Naive thymus-derived CD8-positive, alpha-beta T cell (primary cell): ENCODE measurements around the gene STK32C. TPM values are rescaled to one million over a fixed set of nuclear protein-coding genes. Genes with fewer than 3 reads are reported as not detected.
A peak's percentile ranks its signal among the peaks of the same experiment; 100 is the strongest.

Experiments used
- ATAC-seq, 2 donors: fragments of 150-1000 bp; cut with Tn5 transposase in 1 of 2; sonication (Bioruptor Pico), chemical (Tn5 transposase) in 1 of 2; 1 replicate in 1 of 2; 2 replicates in 1 of 2; pipeline ENCODE4 v1.10.0; 2021; ENCODE audit warnings: mild to moderate bottlenecking in 2 of 2, moderate library complexity in 2 of 2
- POLR2A ChIA-PET: fragments of 350-600 bp; sonication (Branson Sonifier 250); formaldehyde crosslinking; loops from one replicate; lab custom pipeline; 2021; ENCODE audit warnings: antibody characterized with exemption; lab: Charles Lee
- DNase-seq, 10 donors: peaks; one replicate each; pipeline versions ENCODE4 v3.0.0 to v3.0.0-alpha.2; 2020 to 2022
- H3K27ac Mint-ChIP-seq, 10 donors: one replicate each; pipeline ENCODE4 v1.8.0; 2020 to 2022; ENCODE audit warnings: mild to moderate bottlenecking in 10 of 10, mixed read lengths in 10 of 10, moderate library complexity in 4 of 10, inconsistent platforms in 1 of 10
- H3K27me3 Mint-ChIP-seq, 5 donors: one replicate each; pipeline ENCODE4 v1.8.0; 2021 to 2022; ENCODE audit warnings: mixed read lengths in 5 of 5
- H3K36me3 Mint-ChIP-seq, 3 donors: one replicate each; pipeline ENCODE4 v1.8.0; 2020 to 2022; ENCODE audit warnings: mixed read lengths in 3 of 3, mild to moderate bottlenecking in 2 of 3, inconsistent platforms in 1 of 3
- H3K4me1 Mint-ChIP-seq, 4 donors: one replicate each; pipeline ENCODE4 v1.8.0; 2021 to 2022; ENCODE audit warnings: mixed read lengths in 4 of 4
- H3K4me3 Mint-ChIP-seq, 10 donors: one replicate each; pipeline ENCODE4 v1.8.0; 2020 to 2022; ENCODE audit warnings: mild to moderate bottlenecking in 10 of 10, mixed read lengths in 10 of 10, moderate library complexity in 6 of 10, inconsistent platforms in 1 of 10
- H3K9me3 Mint-ChIP-seq, 9 donors: one replicate each; pipeline ENCODE4 v1.8.0; 2020 to 2022; ENCODE audit warnings: mixed read lengths in 9 of 9, mild to moderate bottlenecking in 3 of 9, inconsistent platforms in 1 of 9, moderate library complexity in 1 of 9
- polyA plus RNA-seq, 3 donors: library from polyadenylated mRNA; unstranded; fragments of 300-500 nt; fragmentation: Illumina TruSeq; gene quantifications; one replicate each; pipeline ENCODE4 v1.2.3, GENCODE V29; 2021
- total RNA-seq, 8 experiments: library from RNA in 2 of 8; stranded (reverse) in 2 of 8; gene quantifications; one replicate each; pipeline ENCODE4 v1.2.3 and lab custom pipeline; 2021 to 2026

STK32C gene
- total and polyA plus RNA-seq, 5 experiments from 2014 or later, result 5.5 to 11.2 (median 6.6) TPM

- peaks cover 9 to 23% (median 12%) of the 10 kb centered on the region in 4 donors for H3K4me1 Mint-ChIP-seq
- no peaks in the 10 kb centered on the region for H3K36me3 Mint-ChIP-seq
- H3K9me3 Mint-ChIP-seq, result no peaks in the 10 kb centered on the region
- POLR2A ChIA-PET, result no interaction called here
- ATAC-seq (no peak), DNase-seq (no peak)
- no peak overlapping the region for H3K27ac Mint-ChIP-seq
- H3K4me3 Mint-ChIP-seq, result no peak overlapping the region
- H3K27me3 Mint-ChIP-seq, result no peaks in the 10 kb centered on the region
Observed at GRCh38 chr10:132259702-132260482, 47.9 kb downstream of the STK32C start.

- POLR2A ChIA-PET, result no interaction called here
- H3K4me3 Mint-ChIP-seq, result no peak overlapping the region
- no peak for DNase-seq
- H3K4me1 Mint-ChIP-seq, result peaks cover 9 to 23% (median 12%) of the 10 kb centered on the region in 4 donors
- H3K36me3 Mint-ChIP-seq, result no peaks in the 10 kb centered on the region
- ATAC-seq, result no peak
- H3K9me3 Mint-ChIP-seq, result no peaks in the 10 kb centered on the region
- no peaks in the 10 kb centered on the region for H3K27me3 Mint-ChIP-seq
- peak overlapping the region in 1 of 10 donors; percentile 28 for H3K27ac Mint-ChIP-seq
Observed at GRCh38 chr10:132258423-132258822, 49.3 kb downstream of the STK32C start.

GRCh38 chr10:132257907-132258306 lies 49.8 kb downstream of the STK32C start:
- peaks cover 9 to 23% (median 12%) of the 10 kb centered on the region in 4 donors for H3K4me1 Mint-ChIP-seq
- POLR2A ChIA-PET, result no interaction called here
- ATAC-seq (no peak), DNase-seq (no peak)
- no peaks in the 10 kb centered on the region for H3K9me3 Mint-ChIP-seq
- H3K36me3 Mint-ChIP-seq, result no peaks in the 10 kb centered on the region
- H3K27me3 Mint-ChIP-seq, result no peaks in the 10 kb centered on the region
- H3K4me3 Mint-ChIP-seq, result peak overlapping the region in 1 of 10 donors; percentile 20
- H3K27ac Mint-ChIP-seq, result peak overlapping the region in 1 of 10 donors; percentile 28

- Mint-ChIP-seq H3K4me1 (peaks cover 9 to 23% (median 13%) of the 10 kb centered on the region in 4 donors), H3K4me3 (peak overlapping the region in 1 of 10 donors; percentile 26), H3K9me3 (no peaks in the 10 kb centered on the region), H3K27ac (peak overlapping the region in 1 of 10 donors; percentile 58), H3K36me3 (no peaks in the 10 kb centered on the region), H3K27me3 (no peaks in the 10 kb centered on the region)
- DNase-seq, result peak in 1 of 10 donors; percentile 30
- POLR2A ChIA-PET, result no interaction called here
- peak in 1 of 2 donors; percentile 55 for ATAC-seq
Observed at GRCh38 chr10:132257271-132257670, 50.5 kb downstream of the STK32C start.

- Mint-ChIP-seq H3K27ac (no peak overlapping the region), H3K36me3 (no peaks in the 10 kb centered on the region), H3K4me1 (peaks cover 9 to 23% (median 13%) of the 10 kb centered on the region in 4 donors), H3K9me3 (no peaks in the 10 kb centered on the region), H3K4me3 (peak overlapping the region in 1 of 10 donors; percentile 22), H3K27me3 (no peaks in the 10 kb centered on the region)
- DNase-seq (no peak), ATAC-seq (no peak)
- POLR2A ChIA-PET, result no interaction called here
Observed at GRCh38 chr10:132256866-132257265, 50.9 kb downstream of the STK32C start.

- Mint-ChIP-seq H3K27me3 (no peaks in the 10 kb centered on the region), H3K36me3 (no peaks in the 10 kb centered on the region), H3K27ac (peak overlapping the region in 5 of 10 donors; percentile 8 to 75 (median 50)), H3K4me3 (peak overlapping the region in 6 of 10 donors; percentile 42 to 75 (median 58)), H3K9me3 (no peaks in the 10 kb centered on the region), H3K4me1 (peaks cover 9 to 23% (median 13%) of the 10 kb centered on the region in 4 donors)
- POLR2A ChIA-PET, result interaction anchor here (0.7 kb wide), 1 partner anchor 24 kb away, joined by 3 read pairs; no protein-coding TSS in a partner anchor
- DNase-seq (no peak), ATAC-seq (peak in 1 of 2 donors; percentile 72)
Observed at GRCh38 chr10:132255489-132256344, 52.0 kb downstream of the STK32C start.

GRCh38 chr10:132254841-132255240 lies 52.9 kb downstream of the STK32C start:
- no peaks in the 10 kb centered on the region for H3K9me3 Mint-ChIP-seq
- POLR2A ChIA-PET, result interaction anchor here (0.7 kb wide), 1 partner anchor 24 kb away, joined by 3 read pairs; no protein-coding TSS in a partner anchor
- peak overlapping the region in 2 of 10 donors; percentile 59 to 75 for H3K4me3 Mint-ChIP-seq
- H3K4me1 Mint-ChIP-seq, result peaks cover 9 to 23% (median 13%) of the 10 kb centered on the region in 4 donors
- H3K27me3 Mint-ChIP-seq, result no peaks in the 10 kb centered on the region
- no peaks in the 10 kb centered on the region for H3K36me3 Mint-ChIP-seq
- peak overlapping the region in 4 of 10 donors; percentile 38 to 71 (median 50) for H3K27ac Mint-ChIP-seq
- no peak for ATAC-seq
- no peak for DNase-seq

- POLR2A ChIA-PET, result no interaction called here
- Mint-ChIP-seq H3K4me3 (no peak overlapping the region), H3K27me3 (no peaks in the 10 kb centered on the region), H3K4me1 (peaks cover 9 to 22% (median 12%) of the 10 kb centered on the region in 4 donors), H3K27ac (peak overlapping the region in 4 of 10 donors; percentile 27 to 76 (median 46)), H3K36me3 (no peaks in the 10 kb centered on the region), H3K9me3 (no peaks in the 10 kb centered on the region)
- DNase-seq, result no peak
- no peak for ATAC-seq
Observed at GRCh38 chr10:132253092-132253687, 54.6 kb downstream of the STK32C start.

- Mint-ChIP-seq H3K27ac (peak overlapping the region in 1 of 10 donors; percentile 85), H3K27me3 (no peaks in the 10 kb centered on the region), H3K9me3 (no peaks in the 10 kb centered on the region), H3K4me1 (peaks cover 8 to 22% (median 10%) of the 10 kb centered on the region in 4 donors), H3K4me3 (no peak overlapping the region), H3K36me3 (no peaks in the 10 kb centered on the region)
- no peak for DNase-seq
- ATAC-seq, result no peak
- POLR2A ChIA-PET, result no interaction called here
Observed at GRCh38 chr10:132252412-132252811, 55.3 kb downstream of the STK32C start.

GRCh38 chr10:132251928-132252327 lies 55.8 kb downstream of the STK32C start:
- H3K4me3 Mint-ChIP-seq, result no peak overlapping the region
- DNase-seq (no peak), ATAC-seq (no peak)
- no peaks in the 10 kb centered on the region for H3K27me3 Mint-ChIP-seq
- POLR2A ChIA-PET, result no interaction called here
- no peaks in the 10 kb centered on the region for H3K9me3 Mint-ChIP-seq
- peak overlapping the region in 1 of 10 donors; percentile 85 for H3K27ac Mint-ChIP-seq
- peaks cover 8 to 22% (median 9%) of the 10 kb centered on the region in 4 donors for H3K4me1 Mint-ChIP-seq
- H3K36me3 Mint-ChIP-seq, result no peaks in the 10 kb centered on the region

GRCh38 chr10:132250481-132251475 lies 57.0 kb downstream of the STK32C start:
- H3K9me3 Mint-ChIP-seq, result no peaks in the 10 kb centered on the region

More at GRCh38 chr10:132250481-132251475, 57.0 kb downstream of the STK32C start:
- no peak overlapping the region for H3K27ac Mint-ChIP-seq
- no peak for DNase-seq
- no peaks in the 10 kb centered on the region for H3K27me3 Mint-ChIP-seq
- POLR2A ChIA-PET, result no interaction called here
- peaks cover 2 to 14% (median 6%) of the 10 kb centered on the region in 4 donors for H3K4me1 Mint-ChIP-seq
- no peaks in the 10 kb centered on the region for H3K36me3 Mint-ChIP-seq
- no peak overlapping the region for H3K4me3 Mint-ChIP-seq
- ATAC-seq, result no peak
